ENCODE results near the gene COA1.
"Not testable (repeated sequence)": the region's sequence is repeated elsewhere in the genome, so short reads cannot be mapped to it uniquely, and the experiment has no call there.

The COA1 gene

GRCh38 chr7:43758029-43758821 is 28.9 kb upstream of the COA1 start, which contains the start of gene BLVRA:
BLVRA (plus strand) TSS chr7:43758680; CDS start chr7:43771159, 12,479 bp downstream.
- peak; percentile 63 for DNase-seq

- DNase-seq, result no peak
Observed at GRCh38 chr7:43757073-43757720, 27.9 kb upstream of the COA1 start.

DNA sequence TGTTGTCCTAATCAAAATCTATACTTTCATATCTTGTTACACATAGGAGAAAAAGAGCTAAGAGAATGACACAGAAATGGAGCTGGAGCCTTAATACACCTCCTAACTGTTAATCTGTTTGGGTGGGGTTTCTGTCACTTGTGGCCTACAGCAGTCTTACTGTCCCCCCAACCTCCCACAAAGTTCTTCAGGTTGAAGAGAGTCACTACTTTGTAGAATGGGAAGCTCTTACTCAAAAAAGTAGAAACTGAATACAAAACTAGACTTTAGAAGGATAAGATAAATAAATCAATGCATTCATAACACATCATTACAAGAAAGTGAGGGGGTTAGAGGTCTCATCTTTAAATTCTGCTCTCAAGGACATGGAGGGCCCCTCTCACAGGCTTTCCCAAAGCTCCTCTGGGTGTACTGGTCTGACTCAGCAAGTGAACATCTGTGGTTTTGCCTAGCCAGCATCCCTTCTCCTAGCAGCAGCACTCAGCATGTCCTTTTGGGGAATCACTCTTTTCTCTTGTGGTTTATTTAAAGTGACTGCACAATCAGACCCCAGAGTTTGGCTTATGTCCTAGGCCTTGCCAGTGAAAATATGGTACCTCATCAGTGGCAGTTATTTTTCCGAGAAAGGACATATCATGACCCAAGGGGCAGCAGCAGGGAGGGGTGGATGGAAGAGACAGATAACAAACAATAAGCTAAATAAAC is 27.2 kb upstream of the COA1 start:
- DNase-seq, result no peak

GRCh38 chr7:43754596-43754995 is 25.3 kb upstream of the COA1 start:
- DNase-seq, result no peak

DNA sequence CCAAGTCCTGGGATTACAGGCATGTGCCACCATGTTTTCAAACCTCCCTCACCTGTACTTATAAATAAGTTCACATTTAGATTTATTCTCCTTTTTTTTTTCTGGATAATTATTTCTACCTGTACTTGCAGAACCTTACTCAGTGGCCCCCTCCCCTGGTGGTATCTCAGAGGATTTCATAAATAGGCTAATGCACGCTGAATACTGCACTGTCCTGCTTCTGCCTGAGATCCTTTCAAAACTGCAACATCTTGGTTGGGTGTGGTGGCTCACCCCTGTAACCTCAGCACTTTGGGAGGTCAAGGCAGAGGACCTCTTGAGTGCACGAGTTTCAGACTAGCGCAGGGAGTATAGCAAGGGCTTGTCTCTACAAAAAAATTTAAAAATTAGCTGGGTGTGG is 24.5 kb upstream of the COA1 start:
- DNase-seq, result no peak

- no peak for DNase-seq
Observed at GRCh38 chr7:43753271-43753810, 24.0 kb upstream of the COA1 start.

DNA sequence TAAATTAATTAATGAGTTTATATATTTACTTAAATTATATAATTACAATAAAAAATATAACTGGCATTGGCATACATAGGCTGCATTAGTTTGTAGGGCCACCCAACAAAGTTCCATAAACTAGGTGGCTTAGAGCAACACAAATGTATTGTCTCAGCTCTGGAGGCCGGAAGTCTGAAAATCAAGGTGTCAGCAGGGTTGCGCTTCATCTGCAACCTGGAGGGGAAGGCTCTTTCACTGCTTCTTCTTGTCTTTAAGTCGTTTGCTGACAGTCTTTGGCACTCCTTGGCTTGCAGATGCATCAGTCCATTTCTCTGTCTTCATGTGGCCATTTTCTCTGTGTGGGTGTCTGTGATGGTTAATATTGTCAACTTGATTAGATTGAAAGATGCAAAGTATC is 23.1 kb upstream of the COA1 start:
- DNase-seq, result no peak

DNA sequence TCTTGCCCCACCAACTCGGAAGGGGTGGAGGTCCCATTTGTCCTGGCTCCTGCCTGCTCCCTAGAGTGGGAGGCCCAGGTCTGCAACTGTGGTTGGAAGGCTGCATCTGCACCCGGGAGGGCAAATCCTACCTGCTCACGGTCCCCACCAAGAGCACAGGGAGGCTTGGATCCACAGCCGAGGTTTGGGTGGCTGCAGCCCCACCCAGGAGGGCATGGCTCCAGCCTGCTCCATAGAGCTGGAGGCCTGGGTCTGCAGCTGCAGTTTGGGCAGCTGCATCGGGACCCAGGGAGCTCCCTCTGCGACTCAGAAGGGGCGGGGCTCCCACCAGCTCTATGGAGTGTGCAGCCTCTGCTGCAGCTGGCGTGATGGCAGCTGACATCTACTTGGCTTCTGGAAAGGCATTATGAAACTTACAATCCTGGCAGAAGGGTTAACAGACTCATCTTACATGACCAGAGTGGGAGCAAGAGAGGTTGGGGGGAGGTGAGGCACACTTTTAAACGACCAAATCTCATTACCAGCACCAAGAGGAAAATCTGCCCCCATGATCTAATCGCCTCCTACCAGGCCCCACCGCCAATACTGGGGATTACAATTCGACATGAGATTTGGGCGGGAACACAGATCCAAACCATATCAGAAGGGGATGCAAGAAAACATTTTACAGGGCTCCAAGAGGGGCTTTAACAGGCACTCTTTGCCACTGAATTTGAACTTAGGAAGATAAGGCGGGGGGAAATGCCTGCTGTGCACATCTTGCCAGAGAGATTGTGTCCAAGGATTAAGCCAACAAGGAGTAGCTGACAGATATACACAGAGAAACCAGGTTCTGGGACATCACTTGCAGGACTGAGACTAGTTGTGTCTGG is 20.9 kb upstream of the COA1 start:
- DNase-seq, result no peak

GRCh38 chr7:43749383-43749940 is 20.1 kb upstream of the COA1 start:
- no peak for DNase-seq

GRCh38 chr7:43747328-43748105 is 18.2 kb upstream of the COA1 start:
- no peak for DNase-seq

GRCh38 chr7:43742692-43743091 is 13.4 kb upstream of the COA1 start:
- no peak for DNase-seq

DNA sequence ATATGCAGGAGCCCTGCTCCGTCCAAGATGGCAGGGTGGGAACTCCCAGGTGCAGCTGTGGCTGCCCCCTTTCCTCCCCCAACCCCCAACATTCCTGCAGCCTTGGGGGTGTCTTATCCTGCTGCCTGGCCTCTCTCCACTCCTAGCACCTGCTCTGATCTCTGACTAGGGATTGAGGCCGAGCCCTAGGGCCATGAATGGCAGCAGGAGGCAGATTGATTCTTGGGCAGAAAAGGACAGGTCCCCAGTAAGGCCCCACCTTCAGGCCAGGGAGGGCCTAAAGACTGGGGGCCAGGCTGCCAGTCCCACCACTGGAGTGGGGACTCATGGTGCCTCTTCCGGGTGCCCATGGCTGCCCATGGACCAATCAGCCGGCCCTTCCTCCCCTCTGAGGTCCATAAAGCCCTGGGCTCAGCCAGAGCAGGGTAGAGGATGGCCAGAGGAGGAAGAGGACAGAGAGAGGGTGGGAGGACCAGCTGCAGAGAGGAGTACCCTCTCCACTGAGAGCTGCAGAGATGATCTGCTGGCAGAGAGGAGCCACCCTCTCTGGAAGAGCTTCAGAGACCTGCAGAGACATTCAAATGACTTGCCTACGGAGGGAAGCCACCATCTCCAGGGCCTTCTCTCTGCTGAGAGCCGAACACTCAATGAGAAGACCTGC is 8.3 kb upstream of the COA1 start:
- DNase-seq, result no peak

DNA sequence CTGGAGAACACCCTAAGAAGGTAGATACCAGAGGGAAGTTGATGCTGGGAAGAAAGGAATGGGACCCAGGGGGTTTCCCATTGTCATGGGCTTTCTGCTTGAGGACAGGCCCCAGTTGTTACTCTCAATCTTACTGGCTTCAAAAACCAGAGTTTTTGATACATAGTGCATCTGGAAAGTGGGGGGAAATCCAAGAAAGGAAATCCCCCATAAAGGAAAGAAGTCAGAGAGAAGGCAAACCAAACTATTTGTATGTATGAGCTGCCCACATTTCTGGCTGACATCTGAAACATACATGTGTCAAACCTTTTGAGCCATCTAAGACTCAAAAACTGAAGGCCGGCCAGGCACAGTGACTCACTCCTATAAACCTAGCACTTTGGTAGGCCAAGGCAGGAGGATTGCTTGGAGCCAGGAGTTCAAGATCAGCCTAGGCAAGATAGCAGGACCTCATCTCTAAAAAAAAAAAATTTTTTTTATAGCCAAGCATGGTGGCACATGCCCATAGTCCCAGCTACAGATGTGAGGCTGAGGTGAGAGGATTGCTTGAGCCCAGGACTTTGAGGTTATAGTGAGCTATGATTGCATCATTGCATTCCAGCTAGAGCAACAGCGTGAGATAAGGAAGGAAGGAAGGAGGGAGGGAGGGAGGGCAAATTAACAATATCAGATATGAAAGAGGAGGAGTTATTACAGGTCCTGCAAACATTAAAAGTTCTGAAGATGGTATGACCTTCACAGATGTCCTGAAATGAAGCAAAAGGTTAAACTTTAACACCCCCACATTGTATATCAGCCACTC is 6.7 kb upstream of the COA1 start:
- no peak for DNase-seq

- no peak for DNase-seq
Observed at GRCh38 chr7:43735403-43735801, 6.1 kb upstream of the COA1 start.

- DNase-seq, result not testable (repeated sequence)
Observed at GRCh38 chr7:43734575-43735332, 5.4 kb upstream of the COA1 start.

GRCh38 chr7:43731494-43731893 is 2.2 kb upstream of the COA1 start:
- DNase-seq, result not testable (repeated sequence)

GRCh38 chr7:43729924-43730248 is 563 bp upstream of the COA1 start:
- DNase-seq, result no peak

DNA sequence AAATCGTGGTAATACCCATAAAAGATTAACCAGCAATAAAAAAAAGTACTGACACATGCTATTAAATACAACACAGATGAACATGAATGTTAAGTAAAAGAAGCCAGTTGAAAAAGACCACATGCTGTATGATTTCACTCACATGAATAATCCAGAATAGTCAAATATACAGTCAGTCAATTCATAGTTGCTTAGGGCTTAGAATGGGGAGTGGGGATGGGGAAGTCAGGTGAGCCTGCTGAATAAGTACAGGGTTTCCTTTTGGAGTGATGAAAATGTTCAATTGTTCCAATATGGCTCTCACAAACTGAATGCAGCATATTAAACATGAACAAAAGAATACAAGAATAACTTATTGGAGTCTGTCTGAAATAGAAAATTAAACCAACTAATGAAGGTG is 1.8 kb downstream of the COA1 start:
- no peak for DNase-seq

GRCh38 chr7:43727003-43727402 is 2.3 kb downstream of the COA1 start:
- no peak for DNase-seq
